ENCODE results near the gene IL18R1.

IL18R1 gene

DNA sequence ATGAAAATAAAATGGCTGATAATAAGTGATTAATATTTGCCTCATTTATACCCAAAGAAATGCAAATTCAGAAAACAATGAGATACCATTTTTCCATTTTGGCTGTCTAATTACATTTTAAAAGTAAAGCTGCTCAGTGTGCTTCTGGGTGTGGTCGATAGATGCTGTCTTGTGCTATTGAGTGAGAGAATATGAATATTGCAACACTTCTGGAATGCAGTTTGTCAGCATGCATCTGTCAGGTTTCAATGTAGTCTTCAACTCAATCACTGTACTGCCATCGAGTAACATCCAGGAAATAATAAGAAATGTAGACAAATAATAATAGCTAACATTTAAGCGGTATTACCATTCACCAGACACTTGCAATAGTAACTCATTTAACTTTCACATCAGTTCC, 3.9 kb downstream of the IL18R1 start:
- DNase-seq (ENCODE audit: insufficient read length, low spot score) (no peak), FAIRE-seq (no peak)
- TF ChIP-seq, protein P1, sequence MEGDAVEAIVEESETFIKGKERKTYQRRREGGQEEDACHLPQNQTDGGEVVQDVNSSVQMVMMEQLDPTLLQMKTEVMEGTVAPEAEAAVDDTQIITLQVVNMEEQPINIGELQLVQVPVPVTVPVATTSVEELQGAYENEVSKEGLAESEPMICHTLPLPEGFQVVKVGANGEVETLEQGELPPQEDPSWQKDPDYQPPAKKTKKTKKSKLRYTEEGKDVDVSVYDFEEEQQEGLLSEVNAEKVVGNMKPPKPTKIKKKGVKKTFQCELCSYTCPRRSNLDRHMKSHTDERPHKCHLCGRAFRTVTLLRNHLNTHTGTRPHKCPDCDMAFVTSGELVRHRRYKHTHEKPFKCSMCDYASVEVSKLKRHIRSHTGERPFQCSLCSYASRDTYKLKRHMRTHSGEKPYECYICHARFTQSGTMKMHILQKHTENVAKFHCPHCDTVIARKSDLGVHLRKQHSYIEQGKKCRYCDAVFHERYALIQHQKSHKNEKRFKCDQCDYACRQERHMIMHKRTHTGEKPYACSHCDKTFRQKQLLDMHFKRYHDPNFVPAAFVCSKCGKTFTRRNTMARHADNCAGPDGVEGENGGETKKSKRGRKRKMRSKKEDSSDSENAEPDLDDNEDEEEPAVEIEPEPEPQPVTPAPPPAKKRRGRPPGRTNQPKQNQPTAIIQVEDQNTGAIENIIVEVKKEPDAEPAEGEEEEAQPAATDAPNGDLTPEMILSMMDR (IDR thresholded peaks at IDR 0.05; ENCODE audit: insufficient read depth, missing control alignments): no peak

DNA sequence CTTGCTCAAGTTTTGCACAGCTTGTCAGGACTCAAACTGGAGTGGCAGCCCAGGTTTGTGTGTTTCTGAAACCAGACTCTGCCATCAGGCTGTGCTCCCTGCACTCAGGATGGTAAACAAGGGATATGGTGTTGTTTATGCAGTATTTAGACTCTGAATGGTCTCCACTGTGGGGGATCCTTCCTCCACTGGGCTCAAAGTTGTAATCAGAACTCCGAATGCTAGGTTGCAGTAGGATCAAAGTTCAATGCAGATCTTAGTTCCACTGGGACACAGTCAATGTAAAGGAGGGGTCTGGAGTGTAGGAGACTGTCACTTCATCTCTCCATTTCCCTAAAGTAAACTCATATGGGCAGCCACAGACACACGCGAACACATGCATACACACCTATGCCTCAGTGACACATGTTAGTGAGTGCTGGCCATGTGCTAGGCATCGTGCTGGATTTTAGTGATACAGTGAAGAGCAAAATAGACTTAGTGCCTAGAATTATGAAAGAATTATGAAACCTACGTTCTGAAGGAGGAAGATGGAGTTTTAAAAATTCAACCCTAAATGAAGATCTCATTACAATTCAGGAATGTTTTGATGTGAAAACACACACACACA, 6.1 kb downstream of the IL18R1 start:
- no peak for FAIRE-seq
- DNase-seq (ENCODE audit: insufficient read length, low spot score): no peak
- TF ChIP-seq, protein P1 (IDR thresholded peaks at IDR 0.05; ENCODE audit: insufficient read depth, missing control alignments): no peak

GRCh38 chr2:102365763-102366162, 10.2 kb downstream of the IL18R1 start:
- DNase-seq (ENCODE audit: insufficient read length, low spot score): no peak
- TF ChIP-seq, protein P1 (IDR thresholded peaks at IDR 0.05; ENCODE audit: insufficient read depth, missing control alignments): no peak
- FAIRE-seq: no peak

DNA sequence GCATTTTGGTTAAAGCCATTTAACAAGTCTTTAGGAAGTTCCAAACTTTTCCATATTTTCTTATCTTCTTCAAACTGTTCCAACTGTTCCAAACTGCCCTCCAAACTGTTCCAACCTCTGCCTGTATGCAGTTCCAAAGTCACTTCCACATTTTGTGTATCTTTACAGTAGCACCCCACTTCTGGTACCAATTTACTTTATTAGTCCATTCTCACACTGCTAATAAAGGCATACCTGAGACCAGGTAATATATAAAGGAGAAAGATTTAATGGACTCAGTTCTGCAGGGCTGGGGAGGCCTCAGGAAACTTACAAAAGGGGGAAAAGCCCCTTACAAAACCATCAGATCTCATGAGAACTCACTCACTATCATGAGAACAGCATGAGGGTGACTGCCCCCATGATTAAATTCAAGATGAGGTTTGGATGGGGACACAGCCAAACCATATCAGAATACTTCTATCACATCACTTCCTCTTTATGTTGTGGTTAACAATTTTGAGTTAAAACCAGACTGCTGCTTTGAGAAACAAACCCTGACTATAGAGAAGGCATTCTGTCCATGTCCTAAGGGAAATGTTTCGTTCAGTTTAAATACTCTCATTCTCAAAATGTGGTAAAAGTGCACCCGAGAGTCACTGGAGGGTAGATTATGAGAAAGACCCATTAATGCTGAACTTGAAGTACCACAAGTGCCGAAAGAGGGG, 11.0 kb downstream of the IL18R1 start:
- no peak for DNase-seq (ENCODE audit: insufficient read length, low spot score)

DNA sequence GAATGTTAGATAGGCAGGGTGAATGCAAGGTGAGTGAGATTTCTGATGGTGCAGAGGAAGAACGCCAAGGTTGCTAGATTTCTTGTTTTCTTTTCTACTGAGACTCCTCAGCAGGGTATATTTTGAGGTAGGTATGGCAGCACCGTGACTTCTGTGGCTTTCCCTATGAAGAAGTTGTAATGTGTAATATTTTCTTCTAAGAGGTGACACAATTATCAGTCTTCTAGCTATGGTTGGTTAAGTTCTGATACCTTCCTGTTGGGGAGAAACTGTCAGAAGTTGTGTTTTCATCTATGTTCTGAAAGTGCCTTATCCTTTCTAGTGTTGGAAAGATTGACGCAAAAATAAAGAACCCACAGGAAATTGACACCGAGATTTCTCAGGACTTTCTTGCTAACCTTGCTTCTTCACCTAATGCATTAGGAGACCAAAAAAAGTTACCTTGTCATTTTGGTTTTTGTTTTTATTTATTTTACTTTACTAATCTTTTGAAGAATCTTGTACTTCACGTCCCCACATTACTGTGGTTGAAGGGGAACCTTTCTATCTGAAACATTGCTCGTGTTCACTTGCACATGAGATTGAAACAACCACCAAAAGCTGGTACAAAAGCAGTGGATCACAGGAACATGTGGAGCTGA, 11.9 kb downstream of the IL18R1 start:
- no peak for FAIRE-seq
- TF ChIP-seq, protein P1 (IDR thresholded peaks at IDR 0.05; ENCODE audit: insufficient read depth, missing control alignments): no peak
- no peak for DNase-seq (ENCODE audit: insufficient read length, low spot score)

More for the DNA sequence above, 11.0 kb downstream of the IL18R1 start:
- TF ChIP-seq, protein P1 (IDR thresholded peaks at IDR 0.05; ENCODE audit: insufficient read depth, missing control alignments): no peak
- FAIRE-seq: no peak

GRCh38 chr2:102368461-102369109, 13.0 kb downstream of the IL18R1 start:
- FAIRE-seq (no peak), DNase-seq (ENCODE audit: insufficient read length, low spot score) (no peak)
- TF ChIP-seq, protein P1 (IDR thresholded peaks at IDR 0.05; ENCODE audit: insufficient read depth, missing control alignments): no peak

Data from D721Med (cell line).